Measurements from ENCODE around the gene SETD4. TPM values are rescaled to one million over a fixed set of nuclear protein-coding genes. Genes with fewer than 3 reads are reported as not detected.

SETD4 gene
- total and polyA plus RNA-seq, 2 of the 4 experiments (the other 2 are of a cell fraction): 9.5 to 11.4 TPM

DNA sequence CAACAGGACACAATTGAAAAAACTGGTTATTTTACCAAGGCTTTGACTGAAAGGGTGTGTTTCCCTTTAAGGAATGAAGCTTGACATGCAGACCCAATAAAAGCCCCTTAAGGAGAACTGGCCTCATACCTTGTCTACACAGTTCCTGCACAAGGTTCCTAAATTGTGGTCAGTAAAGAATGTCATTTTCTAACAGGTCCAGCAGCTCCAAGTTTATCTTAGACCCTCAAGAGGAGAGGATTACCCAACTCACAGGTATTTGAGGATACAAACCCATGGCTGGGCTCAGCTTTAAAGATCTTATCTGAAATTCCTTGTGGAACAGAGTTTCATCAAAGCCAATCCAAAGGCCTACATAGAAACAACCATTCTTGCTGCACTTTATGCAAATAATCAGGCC, 43.1 kb upstream of the SETD4 start:
- Histone ChIP-seq H3K4me2 (ENCODE audit: low read depth, low read length) (no peak overlapping the region), H3K27me3 (ENCODE audit: control insufficient read depth, insufficient read depth, low read length) (peaks cover 56% of the 10 kb centered on the region), H3K23ac (ENCODE audit: low read depth, low read length) (no peak overlapping the region), H3K79me1 (ENCODE audit: low read depth in 1 of 2, low read length in 2 of 2) (no peaks in the 10 kb centered on the region), H3K36me3 (ENCODE audit: control insufficient read depth, insufficient read depth, low read length) (no peaks in the 10 kb centered on the region), H3K9me3 (ENCODE audit: control insufficient read depth, insufficient read depth, low read length) (no peaks in the 10 kb centered on the region), H2AK5ac (ENCODE audit: low read depth, low read length) (no peak overlapping the region), H2BK15ac (ENCODE audit: low read depth, low read length) (no peak overlapping the region), H3K27ac (ENCODE audit: insufficient read depth, low read length) (no peak overlapping the region), H2BK5ac (ENCODE audit: low read depth, low read length, poor library complexity, severe bottlenecking) (no peak overlapping the region), H3K4ac (ENCODE audit: low read depth, low read length) (no peak overlapping the region), H3K9me1 (ENCODE audit: insufficient read depth, low read length) (no peaks in the 10 kb centered on the region), H4K5ac (ENCODE audit: low read depth, low read length) (no peak overlapping the region), H3K4me1 (ENCODE audit: control insufficient read depth, insufficient read depth, low read length) (no peaks in the 10 kb centered on the region), H3K4me3 (ENCODE audit: insufficient read depth, low read depth, low read length) (no peak overlapping the region), H3K18ac (ENCODE audit: low read depth, low read length) (no peak overlapping the region), H2AK9ac (replicated peaks; ENCODE audit: low read depth, low read length, poor library complexity) (no peak overlapping the region), H3K9ac (ENCODE audit: low read depth, low read length) (no peak overlapping the region), H3K14ac (replicated peaks; ENCODE audit: low read depth, low read length) (no peak overlapping the region), H2AFZ (replicated peaks; ENCODE audit: low read length, poor library complexity) (no peak overlapping the region), H2BK20ac (ENCODE audit: low read depth, low read length) (no peak overlapping the region), H2BK120ac (ENCODE audit: low read depth, low read length) (no peak overlapping the region), H4K20me1 (ENCODE audit: insufficient read depth, low read length) (no peaks in the 10 kb centered on the region), H3K56ac (ENCODE audit: extremely low read depth, insufficient read depth, low read length) (no peak overlapping the region), H4K8ac (ENCODE audit: low read depth in 2 of 2, low read length in 2 of 2) (no peak overlapping the region), H4K91ac (ENCODE audit: insufficient read depth, low read depth, low read length) (no peak overlapping the region)
- POLR2A ChIA-PET (ENCODE audit: unreplicated experiment): interaction anchor here (0.5 kb wide), 1 partner anchor 1164 kb away, joined by 3 read pairs; no protein-coding TSS in a partner anchor
- CTCF ChIA-PET: no interaction called here
- no peak for TF ChIP-seq FOS (IDR thresholded peaks at IDR 0.05; ENCODE audit: low read depth, low read length)
- TF ChIP-seq USF2 (IDR thresholded peaks at IDR 0.05; ENCODE audit: low read depth, low read length): no peak
- no peak for TF ChIP-seq RAD21 (IDR thresholded peaks at IDR 0.05; ENCODE audit: low read length)
- TF ChIP-seq CHD1 (IDR thresholded peaks at IDR 0.05; ENCODE audit: low read depth, low read length): no peak
- no peak for TF ChIP-seq BHLHE40 (IDR thresholded peaks at IDR 0.05; ENCODE audit: low read depth, low read length)
- TF ChIP-seq MAFK (IDR thresholded peaks at IDR 0.05; ENCODE audit: low read depth, low read length): no peak
- no peak for TF ChIP-seq SMC3 (IDR thresholded peaks at IDR 0.05; ENCODE audit: low read depth, low read length)
- no peak for TF ChIP-seq MAZ (IDR thresholded peaks at IDR 0.05; ENCODE audit: borderline replicate concordance, low read depth, low read length)
- TF ChIP-seq NFE2L2 (IDR thresholded peaks at IDR 0.05; ENCODE audit: low read depth, low read length): no peak
- TF ChIP-seq, protein P1, sequence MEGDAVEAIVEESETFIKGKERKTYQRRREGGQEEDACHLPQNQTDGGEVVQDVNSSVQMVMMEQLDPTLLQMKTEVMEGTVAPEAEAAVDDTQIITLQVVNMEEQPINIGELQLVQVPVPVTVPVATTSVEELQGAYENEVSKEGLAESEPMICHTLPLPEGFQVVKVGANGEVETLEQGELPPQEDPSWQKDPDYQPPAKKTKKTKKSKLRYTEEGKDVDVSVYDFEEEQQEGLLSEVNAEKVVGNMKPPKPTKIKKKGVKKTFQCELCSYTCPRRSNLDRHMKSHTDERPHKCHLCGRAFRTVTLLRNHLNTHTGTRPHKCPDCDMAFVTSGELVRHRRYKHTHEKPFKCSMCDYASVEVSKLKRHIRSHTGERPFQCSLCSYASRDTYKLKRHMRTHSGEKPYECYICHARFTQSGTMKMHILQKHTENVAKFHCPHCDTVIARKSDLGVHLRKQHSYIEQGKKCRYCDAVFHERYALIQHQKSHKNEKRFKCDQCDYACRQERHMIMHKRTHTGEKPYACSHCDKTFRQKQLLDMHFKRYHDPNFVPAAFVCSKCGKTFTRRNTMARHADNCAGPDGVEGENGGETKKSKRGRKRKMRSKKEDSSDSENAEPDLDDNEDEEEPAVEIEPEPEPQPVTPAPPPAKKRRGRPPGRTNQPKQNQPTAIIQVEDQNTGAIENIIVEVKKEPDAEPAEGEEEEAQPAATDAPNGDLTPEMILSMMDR (conservative IDR thresholded peaks at IDR 0.05; ENCODE audit: low read depth, low read length): no peak
- TF ChIP-seq MXI1 (IDR thresholded peaks at IDR 0.05; ENCODE audit: borderline replicate concordance, low read depth, low read length): no peak
- TF ChIP-seq RCOR1 (IDR thresholded peaks at IDR 0.05; ENCODE audit: insufficient replicate concordance, low read length): no peak
- TF ChIP-seq RFX5 (IDR thresholded peaks at IDR 0.05; ENCODE audit: low read depth, low read length): no peak
- TF ChIP-seq CEBPB (IDR thresholded peaks at IDR 0.05; ENCODE audit: low read depth, low read length): no peak
- no peak for TF ChIP-seq POLR2A (IDR thresholded peaks at IDR 0.05; ENCODE audit: low read depth, low read length)
- dilution Hi-C loops (cut with HindIII; ENCODE audit: low sequenced_read_pairs, unreplicated experiment) (no loop called here), in situ Hi-C loops (cut with MboI; ENCODE audit: low sequenced_read_pairs) (no loop called here), intact Hi-C loops (cut with micrococcal nuclease) (no loop called here)
- DNase-seq (no peak), ATAC-seq (ENCODE audit: low read depth) (no peak)
- BruUV-seq (replicated peaks): no TSS peak

All from IMR-90 (cell line).